Spleen (tissue), 7 donors: ENCODE measurements around the gene NRIP3.

Experiments
- CTCF ChIP-seq, 11 experiments: fragments of 200-600 bp in 7 of 11; fragments of 450-650 bp in 4 of 11; sonication (generic) in 4 of 11; IDR thresholded peaks in 8 of 11; conservative IDR thresholded peaks in 3 of 11; 1 replicate in 7 of 11; 2 replicates in 4 of 11; pipeline versions ENCODE4 v1.4.0 to v1.8.0; 2016 to 2021; ENCODE audit warnings: antibody characterized with exemption in 11 of 11, inconsistent platforms in 4 of 11, mild to moderate bottlenecking in 1 of 11
- POLR2A ChIP-seq, 3 donors: fragments of 450-650 bp; IDR thresholded peaks; one replicate each; pipeline ENCODE4 v1.5.1; 2017; ENCODE audit warnings: antibody characterized with exemption in 3 of 3, mild to moderate bottlenecking in 1 of 3
- POLR2AphosphoS5 ChIP-seq, 3 donors: sonication (generic); formaldehyde crosslinking; IDR thresholded peaks; one replicate each; pipeline ENCODE4 v1.5.1; 2017; ENCODE audit warnings: antibody characterized with exemption in 3 of 3
- donor health status: DM: no; HTN: no; CAD: no; lungs with moderate emphysema.
- donor health status: DM: no; HTN: no; CAD: no.
- donor health status: DM: no; HTN: no; CAD: no.

GRCh38 chr11:9029422-9029821 is 25.6 kb upstream of the NRIP3 start:
- TF ChIP-seq POLR2AphosphoS5 (IDR thresholded peaks at IDR 0.05) (no peak), CTCF (IDR thresholded peaks at IDR 0.05 in 8 of 11, conservative IDR thresholded peaks at IDR 0.05 in 3 of 11) (no peak), POLR2A (IDR thresholded peaks at IDR 0.05) (no peak)
